Calu3 (cell line): ENCODE results near the gene NTMT2. TPM values are rescaled to one million over a fixed set of nuclear protein-coding genes. Genes with fewer than 3 reads are reported as not detected.

Experiments used
- BruUV-seq: library from RNA; stranded (reverse); fragments of 400-500 nt; replicated peaks from 2 replicates; lab custom pipeline; 2021; lab: Mats Ljungman, UMichigan
- CTCF ChIA-PET: fragments of 300-600 bp; sonication (Branson Sonifier 250); formaldehyde crosslinking; loops from one replicate; lab custom pipeline; 2022; ENCODE audit warnings: antibody characterized with exemption; lab: Charles Lee
- DNase-seq: peaks from one replicate; pipeline ENCODE4 v3.0.0; 2022
- H3K27ac Mint-ChIP-seq: one replicate; pipeline ENCODE4 v1.8.0; 2022; ENCODE audit warnings: mixed read lengths; ENCODE audit not compliant: unreplicated experiment
- H3K27me3 Mint-ChIP-seq: one replicate; pipeline ENCODE4 v1.8.0; 2022; ENCODE audit warnings: mixed read lengths; ENCODE audit not compliant: unreplicated experiment
- H3K36me3 Mint-ChIP-seq: one replicate; pipeline ENCODE4 v1.8.0; 2022; ENCODE audit warnings: mild to moderate bottlenecking, moderate library complexity, mixed read lengths; ENCODE audit not compliant: insufficient read depth, unreplicated experiment
- H3K4me1 Mint-ChIP-seq: one replicate; pipeline ENCODE4 v1.8.0; 2022; ENCODE audit warnings: mild to moderate bottlenecking, low read depth, mixed read lengths; ENCODE audit not compliant: unreplicated experiment
- H3K4me3 Mint-ChIP-seq: one replicate; pipeline ENCODE4 v1.8.0; 2022; ENCODE audit warnings: mild to moderate bottlenecking, low read depth, moderate library complexity, mixed read lengths; ENCODE audit not compliant: unreplicated experiment
- H3K9me3 Mint-ChIP-seq: one replicate; pipeline ENCODE4 v1.8.0; 2022; ENCODE audit warnings: low read depth, mixed read lengths; ENCODE audit not compliant: unreplicated experiment
- intact Hi-C: fragments of 100-400 bp; cut with micrococcal nuclease; formaldehyde crosslinking; loops from one replicate; pipeline ENCODE4 v1.10.0; 2022; ENCODE audit not compliant: unreplicated experiment
- total RNA-seq: library from RNA; stranded (reverse); gene quantifications from 2 replicates; pipeline ENCODE4 v1.2.3, GENCODE V29; 2022
- TF ChIP-seq, protein P1 (sequence below): fragments of 200-600 bp; IDR thresholded peaks from one replicate; pipeline ENCODE4 v1.8.0; 2022; ENCODE audit warnings: antibody characterized with exemption; ENCODE audit not compliant: unreplicated experiment

The NTMT2 gene
- total RNA-seq, 1 experiment from 2014 or later: not detected

DNA sequence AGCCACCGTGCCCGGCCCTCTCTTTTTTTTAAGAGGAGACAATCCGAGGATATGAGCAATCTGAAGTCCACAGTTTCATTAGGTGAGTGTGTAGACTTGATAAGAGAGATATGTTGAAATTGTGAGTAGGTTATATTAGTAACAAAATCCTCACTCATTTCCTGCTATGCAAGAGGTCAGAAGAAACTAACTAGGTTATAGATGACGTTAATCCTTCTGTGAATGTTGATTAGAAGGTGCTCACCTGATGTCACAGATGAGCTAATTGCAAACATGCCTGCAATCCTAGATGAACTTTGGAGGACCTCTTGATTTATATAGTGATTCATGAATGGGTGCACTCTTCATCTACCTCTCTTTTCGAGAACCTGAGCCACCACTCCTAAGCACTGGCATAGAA lies 29.3 kb downstream of the NTMT2 start:
- TF ChIP-seq, protein P1, sequence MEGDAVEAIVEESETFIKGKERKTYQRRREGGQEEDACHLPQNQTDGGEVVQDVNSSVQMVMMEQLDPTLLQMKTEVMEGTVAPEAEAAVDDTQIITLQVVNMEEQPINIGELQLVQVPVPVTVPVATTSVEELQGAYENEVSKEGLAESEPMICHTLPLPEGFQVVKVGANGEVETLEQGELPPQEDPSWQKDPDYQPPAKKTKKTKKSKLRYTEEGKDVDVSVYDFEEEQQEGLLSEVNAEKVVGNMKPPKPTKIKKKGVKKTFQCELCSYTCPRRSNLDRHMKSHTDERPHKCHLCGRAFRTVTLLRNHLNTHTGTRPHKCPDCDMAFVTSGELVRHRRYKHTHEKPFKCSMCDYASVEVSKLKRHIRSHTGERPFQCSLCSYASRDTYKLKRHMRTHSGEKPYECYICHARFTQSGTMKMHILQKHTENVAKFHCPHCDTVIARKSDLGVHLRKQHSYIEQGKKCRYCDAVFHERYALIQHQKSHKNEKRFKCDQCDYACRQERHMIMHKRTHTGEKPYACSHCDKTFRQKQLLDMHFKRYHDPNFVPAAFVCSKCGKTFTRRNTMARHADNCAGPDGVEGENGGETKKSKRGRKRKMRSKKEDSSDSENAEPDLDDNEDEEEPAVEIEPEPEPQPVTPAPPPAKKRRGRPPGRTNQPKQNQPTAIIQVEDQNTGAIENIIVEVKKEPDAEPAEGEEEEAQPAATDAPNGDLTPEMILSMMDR: no peak
- no peaks in the 10 kb centered on the region for H3K4me1 Mint-ChIP-seq
- H3K27me3 Mint-ChIP-seq: no peaks in the 10 kb centered on the region
- peaks cover 11% of the 10 kb centered on the region for H3K9me3 Mint-ChIP-seq
- no peaks in the 10 kb centered on the region for H3K36me3 Mint-ChIP-seq
- no TSS peak for BruUV-seq
- no peak overlapping the region for H3K4me3 Mint-ChIP-seq
- CTCF ChIA-PET: no interaction called here
- no peak overlapping the region for H3K27ac Mint-ChIP-seq
- DNase-seq: no peak
- intact Hi-C loops: no loop called here

DNA sequence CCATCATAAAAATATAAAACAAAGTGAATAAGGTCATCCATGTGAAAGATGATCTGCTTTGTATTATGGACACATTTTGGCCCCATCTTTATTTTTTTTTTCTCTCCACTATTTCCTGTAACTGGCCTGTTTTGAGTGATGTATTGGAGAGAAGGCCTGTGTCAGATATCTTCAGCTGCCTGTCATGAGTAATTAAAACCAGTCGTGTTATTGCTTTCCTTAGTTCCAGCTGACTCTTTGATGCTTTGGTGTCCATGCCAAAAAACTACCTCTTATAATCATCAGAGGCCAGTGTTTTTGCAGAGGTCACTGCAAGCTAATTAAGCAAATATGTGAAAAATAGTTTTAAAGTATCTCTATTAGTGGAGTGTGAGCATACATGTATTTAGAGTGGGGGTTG lies 29.7 kb downstream of the NTMT2 start:
- H3K9me3 Mint-ChIP-seq: peaks cover 11% of the 10 kb centered on the region
- BruUV-seq: no TSS peak
- TF ChIP-seq, protein P1: no peak
- no peaks in the 10 kb centered on the region for H3K27me3 Mint-ChIP-seq
- no peak overlapping the region for H3K4me3 Mint-ChIP-seq
- H3K4me1 Mint-ChIP-seq: no peaks in the 10 kb centered on the region
- intact Hi-C loops: no loop called here
- H3K36me3 Mint-ChIP-seq: no peaks in the 10 kb centered on the region
- DNase-seq: no peak
- H3K27ac Mint-ChIP-seq: no peak overlapping the region
- CTCF ChIA-PET: no interaction called here

DNA sequence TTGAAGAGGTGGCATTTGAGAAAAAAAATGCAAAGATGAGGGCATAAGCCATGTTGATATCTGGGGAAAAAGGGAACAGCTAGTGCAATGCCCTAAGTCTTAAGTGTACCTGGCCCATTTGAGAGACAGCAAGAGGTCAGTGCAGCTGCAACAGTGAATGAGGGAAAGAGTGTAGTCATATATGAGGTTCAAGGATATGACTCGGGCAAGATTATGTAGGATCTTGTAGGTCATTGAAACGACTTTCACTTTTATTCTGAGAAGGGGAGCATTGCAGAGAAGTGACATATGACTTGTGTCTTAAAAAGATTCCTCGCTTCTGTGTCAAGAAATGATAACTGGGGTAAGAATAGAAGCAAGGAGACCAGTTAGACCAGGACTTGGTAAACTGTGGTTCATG lies 31.0 kb downstream of the NTMT2 start:
- intact Hi-C loops: no loop called here
- Mint-ChIP-seq H3K36me3 (no peaks in the 10 kb centered on the region), H3K27me3 (no peaks in the 10 kb centered on the region), H3K4me3 (no peak overlapping the region), H3K4me1 (no peaks in the 10 kb centered on the region), H3K27ac (no peak overlapping the region), H3K9me3 (peaks cover 11% of the 10 kb centered on the region)
- no TSS peak for BruUV-seq
- TF ChIP-seq, protein P1: no peak
- CTCF ChIA-PET: interaction anchor here (0.6 kb wide), 1 partner anchor 1410 kb away, joined by 3 read pairs; no protein-coding TSS in a partner anchor
- DNase-seq: no peak

DNA sequence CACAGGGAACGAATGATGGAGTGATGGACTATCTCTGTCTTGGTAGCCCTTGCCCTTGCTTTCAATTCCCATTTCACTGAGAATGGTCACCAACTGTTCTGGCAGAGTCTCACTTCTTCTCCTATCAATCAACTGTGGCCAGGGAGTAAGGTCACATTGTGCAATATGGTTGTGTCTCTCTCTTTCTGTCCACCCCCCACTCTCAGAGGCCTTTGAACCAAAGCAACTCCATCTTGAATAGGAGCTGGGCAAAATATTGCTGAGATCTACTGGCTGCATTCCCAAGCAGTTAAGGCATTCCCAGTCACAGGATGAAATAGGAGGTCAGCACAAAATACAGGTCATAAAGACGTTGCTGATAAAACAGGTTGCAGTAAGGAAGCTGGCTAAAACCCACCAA lies 36.7 kb downstream of the NTMT2 start:
- Mint-ChIP-seq H3K36me3 (no peaks in the 10 kb centered on the region), H3K4me3 (no peak overlapping the region), H3K27me3 (no peaks in the 10 kb centered on the region), H3K9me3 (peaks cover 4% of the 10 kb centered on the region), H3K27ac (no peak overlapping the region), H3K4me1 (no peaks in the 10 kb centered on the region)
- DNase-seq: no peak
- TF ChIP-seq, protein P1: no peak
- intact Hi-C loops: no loop called here
- no TSS peak for BruUV-seq
- CTCF ChIA-PET: no interaction called here
